Bronchial epithelial cell (primary cell): ENCODE data around the gene KAT8. TPM values are rescaled to one million over a fixed set of nuclear protein-coding genes. Genes with fewer than 3 reads are reported as not detected.

Experiments used
- DNase-seq: peaks from one replicate; pipeline ENCODE4 v3.0.0-alpha.2; 2010; ENCODE audit warnings: low read depth
- FAIRE-seq: peaks from 2 replicates; lab custom pipeline; 2011; peaks lifted over from hg19 to GRCh38; lab: Jason Lieb, UNC
- H3K27me3 ChIP-seq: 2 replicates; pipeline ENCODE4 v1.5.1; 2011; ENCODE audit warnings: low read length; ENCODE audit not compliant: control insufficient read depth, insufficient read depth
- H3K36me3 ChIP-seq: 2 replicates; pipeline ENCODE4 v1.5.1; 2011; ENCODE audit warnings: low read length; ENCODE audit not compliant: control insufficient read depth, insufficient read depth
- H3K4me3 ChIP-seq: 2 replicates; pipeline ENCODE4 v1.5.1; 2011; ENCODE audit warnings: mild to moderate bottlenecking, low read depth, low read length, control low read depth
- CTCF ChIP-seq: IDR thresholded peaks from 2 replicates; pipeline ENCODE4 v1.5.1; 2011; ENCODE audit warnings: mild to moderate bottlenecking, moderate library complexity, low read length, control low read depth, inconsistent platforms; ENCODE audit not compliant: insufficient read depth, severe bottlenecking
- total RNA-seq: library from RNA; depleted of rRNA; stranded (reverse); fragments of >200 nt; gene quantifications from 2 replicates; pipeline ENCODE4 v1.2.1, GENCODE V29; 2014

KAT8 gene
- total RNA-seq, 1 donor from 2014 or later: 54.5 TPM

GRCh38 chr16:31089199-31089598, 28.3 kb upstream of the KAT8 start:
- H3K27me3 ChIP-seq: no peaks in the 10 kb centered on the region
- no peak for FAIRE-seq
- DNase-seq: no peak

GRCh38 chr16:31090540-31090939, 26.9 kb upstream of the KAT8 start:
- Histone ChIP-seq H3K27me3 (no peaks in the 10 kb centered on the region), H3K36me3 (peaks cover 5% of the 10 kb centered on the region), H3K4me3 (no peak overlapping the region)
- DNase-seq (peak; percentile 18), FAIRE-seq (no peak)
- no peak for TF ChIP-seq CTCF

More at GRCh38 chr16:31089199-31089598, 28.3 kb upstream of the KAT8 start:
- no peak overlapping the region for H3K4me3 ChIP-seq
- TF ChIP-seq CTCF: no peak
- H3K36me3 ChIP-seq: peaks cover 6% of the 10 kb centered on the region

GRCh38 chr16:31092330-31092729, 25.1 kb upstream of the KAT8 start:
- Histone ChIP-seq H3K27me3 (no peaks in the 10 kb centered on the region), H3K36me3 (peaks cover 5% of the 10 kb centered on the region), H3K4me3 (no peak overlapping the region)
- FAIRE-seq (no peak), DNase-seq (no peak)
- no peak for TF ChIP-seq CTCF

GRCh38 chr16:31093132-31093703, 24.2 kb upstream of the KAT8 start:
- FAIRE-seq (no peak), DNase-seq (no peak)
- Histone ChIP-seq H3K36me3 (peaks cover 5% of the 10 kb centered on the region), H3K27me3 (no peaks in the 10 kb centered on the region), H3K4me3 (peak overlapping the region; percentile 5)
- no peak for TF ChIP-seq CTCF

- peaks cover 5% of the 10 kb centered on the region for H3K36me3 ChIP-seq
- H3K4me3 ChIP-seq: peak overlapping the region; percentile 77
- no peaks in the 10 kb centered on the region for H3K27me3 ChIP-seq
- no peak for TF ChIP-seq CTCF
- DNase-seq (no peak), FAIRE-seq (no peak)
These were observed 23.4 kb upstream of the KAT8 start for GRCh38 chr16:31094088-31094423.
